Measurements from ENCODE around the gene KLHL3.

Gene KLHL3

DNA sequence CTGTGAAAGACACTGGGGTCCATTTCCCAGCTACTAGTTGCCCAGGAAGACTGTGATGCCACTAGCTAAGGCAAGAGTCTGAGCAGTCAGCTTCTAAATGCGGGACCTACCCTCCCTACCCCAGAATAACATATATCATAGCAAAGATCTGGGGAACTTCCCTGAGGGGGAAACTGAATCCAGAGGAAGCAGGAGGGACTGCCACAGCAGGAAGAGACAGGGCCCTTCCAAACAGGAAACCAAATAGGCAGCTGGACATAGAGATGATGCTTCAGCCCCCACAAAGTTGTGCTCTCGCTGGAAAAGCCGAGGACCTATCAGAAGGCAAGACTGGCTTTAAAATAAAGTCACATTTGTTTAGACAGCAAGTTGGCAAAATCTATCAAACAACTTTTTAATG lies 51.1 kb downstream of the KLHL3 start:
- Histone ChIP-seq H3K4me3 (ENCODE audit: low read length) (no peak overlapping the region), H3F3A (ENCODE audit: control insufficient read depth, insufficient read depth) (no peaks in the 10 kb centered on the region), H3K9me2 (replicated peaks; ENCODE audit: control insufficient read depth, low read length) (no peaks in the 10 kb centered on the region), H3K27me3 (ENCODE audit: control insufficient read depth, low read length) (no peaks in the 10 kb centered on the region), H3K4me1 (ENCODE audit: control insufficient read depth, low read length) (no peaks in the 10 kb centered on the region), H3K79me2 (ENCODE audit: control insufficient read depth, low read length) (no peaks in the 10 kb centered on the region), H3K9me3 (ENCODE audit: control insufficient read depth, insufficient read depth, low read length) (no peaks in the 10 kb centered on the region), H3K4me2 (ENCODE audit: low read length) (no peak overlapping the region), H4K20me1 (ENCODE audit: control insufficient read depth, insufficient read depth, low read depth, low read length) (no peaks in the 10 kb centered on the region), H3K27ac (ENCODE audit: low read depth, low read length) (no peak overlapping the region), H3K36me3 (ENCODE audit: control insufficient read depth, low read length) (no peaks in the 10 kb centered on the region)
- no peak for TF ChIP-seq EZH2phosphoT487 (IDR thresholded peaks at IDR 0.05; ENCODE audit: borderline replicate concordance, low read length)
- TF ChIP-seq, protein P1, sequence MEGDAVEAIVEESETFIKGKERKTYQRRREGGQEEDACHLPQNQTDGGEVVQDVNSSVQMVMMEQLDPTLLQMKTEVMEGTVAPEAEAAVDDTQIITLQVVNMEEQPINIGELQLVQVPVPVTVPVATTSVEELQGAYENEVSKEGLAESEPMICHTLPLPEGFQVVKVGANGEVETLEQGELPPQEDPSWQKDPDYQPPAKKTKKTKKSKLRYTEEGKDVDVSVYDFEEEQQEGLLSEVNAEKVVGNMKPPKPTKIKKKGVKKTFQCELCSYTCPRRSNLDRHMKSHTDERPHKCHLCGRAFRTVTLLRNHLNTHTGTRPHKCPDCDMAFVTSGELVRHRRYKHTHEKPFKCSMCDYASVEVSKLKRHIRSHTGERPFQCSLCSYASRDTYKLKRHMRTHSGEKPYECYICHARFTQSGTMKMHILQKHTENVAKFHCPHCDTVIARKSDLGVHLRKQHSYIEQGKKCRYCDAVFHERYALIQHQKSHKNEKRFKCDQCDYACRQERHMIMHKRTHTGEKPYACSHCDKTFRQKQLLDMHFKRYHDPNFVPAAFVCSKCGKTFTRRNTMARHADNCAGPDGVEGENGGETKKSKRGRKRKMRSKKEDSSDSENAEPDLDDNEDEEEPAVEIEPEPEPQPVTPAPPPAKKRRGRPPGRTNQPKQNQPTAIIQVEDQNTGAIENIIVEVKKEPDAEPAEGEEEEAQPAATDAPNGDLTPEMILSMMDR (IDR thresholded peaks at IDR 0.05; ENCODE audit: low read depth, low read length, poor library complexity, severe bottlenecking): no peak

DNA sequence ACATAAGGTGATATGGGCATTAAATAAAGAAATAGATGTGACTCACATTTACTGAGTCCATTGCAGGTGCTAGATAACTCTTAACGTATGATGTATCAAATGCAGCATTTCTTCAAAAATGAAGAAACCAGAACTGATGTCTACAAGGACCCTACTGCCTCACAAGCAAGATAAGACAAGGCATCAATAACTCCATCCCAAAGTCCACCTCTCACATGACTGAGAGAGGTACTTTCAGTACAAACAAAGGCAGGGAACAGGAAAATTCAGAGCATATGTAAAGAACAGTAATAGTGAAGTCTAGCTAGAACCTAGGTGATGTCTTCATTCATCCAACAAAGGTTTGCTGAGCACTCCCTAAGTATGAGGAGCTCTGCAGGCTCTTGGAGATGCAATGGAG lies 54.7 kb downstream of the KLHL3 start:
- TF ChIP-seq EZH2phosphoT487 (IDR thresholded peaks at IDR 0.05; ENCODE audit: borderline replicate concordance, low read length): no peak
- TF ChIP-seq, protein P1 (IDR thresholded peaks at IDR 0.05; ENCODE audit: low read depth, low read length, poor library complexity, severe bottlenecking): no peak
- Histone ChIP-seq H3K79me2 (ENCODE audit: control insufficient read depth, low read length) (no peaks in the 10 kb centered on the region), H3K4me1 (ENCODE audit: control insufficient read depth, low read length) (no peaks in the 10 kb centered on the region), H3K36me3 (ENCODE audit: control insufficient read depth, low read length) (no peaks in the 10 kb centered on the region), H3K27me3 (ENCODE audit: control insufficient read depth, low read length) (no peaks in the 10 kb centered on the region), H3K27ac (ENCODE audit: low read depth, low read length) (no peak overlapping the region), H4K20me1 (ENCODE audit: control insufficient read depth, insufficient read depth, low read depth, low read length) (no peaks in the 10 kb centered on the region), H3K4me2 (ENCODE audit: low read length) (no peak overlapping the region), H3K4me3 (ENCODE audit: low read length) (no peak overlapping the region), H3F3A (ENCODE audit: control insufficient read depth, insufficient read depth) (no peaks in the 10 kb centered on the region), H3K9me3 (ENCODE audit: control insufficient read depth, insufficient read depth, low read length) (no peaks in the 10 kb centered on the region), H3K9me2 (replicated peaks; ENCODE audit: control insufficient read depth, low read length) (no peaks in the 10 kb centered on the region)

DNA sequence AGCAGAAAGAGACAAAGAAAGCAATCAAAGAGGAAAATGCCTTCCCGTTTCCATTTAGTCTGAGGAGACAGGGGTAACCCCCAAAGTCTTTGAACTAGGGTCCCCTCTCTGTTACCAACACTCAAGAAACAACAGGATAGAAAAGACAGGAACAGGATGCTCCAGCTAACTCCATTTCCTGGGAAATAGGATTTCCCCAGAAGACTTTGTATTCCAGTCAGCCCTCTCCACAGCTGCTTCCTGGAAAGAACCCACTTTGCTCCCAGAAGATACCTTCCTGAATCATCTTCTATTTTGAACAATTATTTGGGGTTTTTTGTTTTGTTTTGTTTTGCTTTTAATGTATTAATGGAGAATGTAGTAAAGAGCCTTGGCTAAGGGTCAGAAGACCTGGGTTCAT lies 56.0 kb downstream of the KLHL3 start:
- Histone ChIP-seq H3K9me3 (ENCODE audit: control insufficient read depth, insufficient read depth, low read length) (no peaks in the 10 kb centered on the region), H3K9me2 (replicated peaks; ENCODE audit: control insufficient read depth, low read length) (no peaks in the 10 kb centered on the region), H3K36me3 (ENCODE audit: control insufficient read depth, low read length) (no peaks in the 10 kb centered on the region), H3K27me3 (ENCODE audit: control insufficient read depth, low read length) (no peaks in the 10 kb centered on the region), H4K20me1 (ENCODE audit: control insufficient read depth, insufficient read depth, low read depth, low read length) (no peaks in the 10 kb centered on the region), H3K4me3 (ENCODE audit: low read length) (no peak overlapping the region), H3K4me1 (ENCODE audit: control insufficient read depth, low read length) (no peaks in the 10 kb centered on the region), H3F3A (ENCODE audit: control insufficient read depth, insufficient read depth) (no peaks in the 10 kb centered on the region), H3K4me2 (ENCODE audit: low read length) (no peak overlapping the region), H3K79me2 (ENCODE audit: control insufficient read depth, low read length) (no peaks in the 10 kb centered on the region), H3K27ac (ENCODE audit: low read depth, low read length) (no peak overlapping the region)
- TF ChIP-seq EZH2phosphoT487 (IDR thresholded peaks at IDR 0.05; ENCODE audit: borderline replicate concordance, low read length): no peak
- TF ChIP-seq, protein P1 (IDR thresholded peaks at IDR 0.05; ENCODE audit: low read depth, low read length, poor library complexity, severe bottlenecking): no peak

DNA sequence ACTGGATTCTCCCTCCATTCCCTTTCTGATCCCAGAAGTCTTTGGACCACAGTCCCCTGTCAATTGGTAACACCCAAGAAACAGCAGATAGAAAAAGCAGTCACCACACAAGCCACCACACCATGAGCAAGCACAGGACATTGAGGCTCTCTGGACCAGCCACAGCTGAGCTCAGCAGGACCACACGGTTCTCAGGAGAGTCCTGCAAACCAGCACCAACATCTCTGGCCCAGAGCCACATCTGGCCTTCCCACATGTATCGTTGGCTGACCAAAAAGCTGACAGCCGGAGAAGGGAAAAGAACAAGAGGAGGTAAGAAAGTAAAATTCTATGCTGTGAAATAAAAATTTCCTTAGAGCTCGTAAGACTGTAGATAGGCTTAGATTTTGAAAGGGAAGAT lies 56.7 kb downstream of the KLHL3 start:
- Histone ChIP-seq H3K4me2 (ENCODE audit: low read length) (no peak overlapping the region), H3K4me3 (ENCODE audit: low read length) (no peak overlapping the region), H3K27me3 (ENCODE audit: control insufficient read depth, low read length) (no peaks in the 10 kb centered on the region), H3K9me3 (ENCODE audit: control insufficient read depth, insufficient read depth, low read length) (no peaks in the 10 kb centered on the region), H3K36me3 (ENCODE audit: control insufficient read depth, low read length) (no peaks in the 10 kb centered on the region), H4K20me1 (ENCODE audit: control insufficient read depth, insufficient read depth, low read depth, low read length) (no peaks in the 10 kb centered on the region), H3K9me2 (replicated peaks; ENCODE audit: control insufficient read depth, low read length) (no peaks in the 10 kb centered on the region), H3F3A (ENCODE audit: control insufficient read depth, insufficient read depth) (no peaks in the 10 kb centered on the region), H3K27ac (ENCODE audit: low read depth, low read length) (no peak overlapping the region), H3K79me2 (ENCODE audit: control insufficient read depth, low read length) (no peaks in the 10 kb centered on the region), H3K4me1 (ENCODE audit: control insufficient read depth, low read length) (no peaks in the 10 kb centered on the region)
- TF ChIP-seq EZH2phosphoT487 (IDR thresholded peaks at IDR 0.05; ENCODE audit: borderline replicate concordance, low read length): no peak
- TF ChIP-seq, protein P1 (IDR thresholded peaks at IDR 0.05; ENCODE audit: low read depth, low read length, poor library complexity, severe bottlenecking): no peak
